Retinal pigment epithelial cell (primary cell): ENCODE results near the gene HLA-A.

Experiments
- DNase-seq: peaks from one replicate; pipeline ENCODE4 v3.0.0-alpha.2; 2010; ENCODE audit warnings: low read depth
- H3K4me3 ChIP-seq: 2 replicates; pipeline ENCODE4 v1.5.1; 2011; ENCODE audit warnings: mild to moderate bottlenecking, low read length, control low read depth, moderate library complexity
- CTCF ChIP-seq: conservative IDR thresholded peaks from 2 replicates; pipeline ENCODE4 v1.5.1; 2011; ENCODE audit warnings: low read depth, low read length, control low read depth, inconsistent platforms

The HLA-A gene

GRCh38 chr6:29953001-29953441 is 10.7 kb downstream of the HLA-A start:
- TF ChIP-seq CTCF = no peak
- no peak overlapping the region for H3K4me3 ChIP-seq
- DNase-seq = peak; percentile 87

- no peak for TF ChIP-seq CTCF
- no peak overlapping the region for H3K4me3 ChIP-seq
- no peak for DNase-seq
Observed at GRCh38 chr6:29953686-29954085, 11.4 kb downstream of the HLA-A start.

- DNase-seq = no peak
- no peak for TF ChIP-seq CTCF
- H3K4me3 ChIP-seq = no peak overlapping the region
Observed at GRCh38 chr6:29954272-29954671, 11.9 kb downstream of the HLA-A start.

GRCh38 chr6:29955783-29956182 is 13.5 kb downstream of the HLA-A start:
- no peak overlapping the region for H3K4me3 ChIP-seq
- TF ChIP-seq CTCF = no peak
- no peak for DNase-seq

- TF ChIP-seq CTCF = no peak
- H3K4me3 ChIP-seq = no peak overlapping the region
- no peak for DNase-seq
Observed at GRCh38 chr6:29956518-29956917, 14.2 kb downstream of the HLA-A start.

GRCh38 chr6:29958046-29958445 is 15.7 kb downstream of the HLA-A start:
- TF ChIP-seq CTCF = no peak
- no peak overlapping the region for H3K4me3 ChIP-seq
- DNase-seq = no peak

- no peak overlapping the region for H3K4me3 ChIP-seq
- no peak for TF ChIP-seq CTCF
- no peak for DNase-seq
Observed at GRCh38 chr6:29958921-29959320, 16.6 kb downstream of the HLA-A start.
